Hair follicular keratinocyte (primary cell): Measurements from ENCODE around the gene TRIM44. TPM values are rescaled to one million over a fixed set of nuclear protein-coding genes. Genes with fewer than 3 reads are reported as not detected.

Source experiments
- total RNA-seq: library from RNA; depleted of rRNA; stranded (reverse); fragments of >200 nt; gene quantifications from 2 replicates; pipeline ENCODE4 v1.2.3, GENCODE V29; 2015

The TRIM44 gene
- total RNA-seq: 15.5 and 21.7 TPM in 2 replicates

GRCh38 chr11:35662649-35663407 lies at the start of gene TRIM44:
Gene TRIM44, plus strand, starts transcription at chr11:35662775. Its CDS starts 337 bp downstream, at chr11:35663112.

GRCh38 chr11:35617687-35618496 lies 44.7 kb upstream of the TRIM44 start, which contains the start of gene FJX1:
Gene FJX1, plus strand, starts transcription at chr11:35618460. Its CDS starts 177 bp downstream, at chr11:35618637.

Other genes with a start within 250 kb of the TRIM44 start
- not detected in 2 replicates for gene SLC1A2, start 243.2 kb upstream of the TRIM44 start, total RNA-seq
- gene PAMR1, start 137.2 kb upstream of the TRIM44 start, total RNA-seq: 1.6 and 12.7 TPM in 2 replicates
- gene FJX1, start 44.3 kb upstream of the TRIM44 start, total RNA-seq: 103 and 145 TPM in 2 replicates